Urinary bladder (tissue), 4 donors: ENCODE measurements around the gene LACC1. TPM values are rescaled to one million over a fixed set of nuclear protein-coding genes. Genes with fewer than 3 reads are reported as not detected.

ENCODE experiments used
- DNase-seq: peaks from one replicate; pipeline ENCODE4 v3.0.0-alpha.2; 2015; ENCODE audit errors: extremely low spot score
- H3K27ac ChIP-seq: one replicate; pipeline ENCODE4 v1.5.1; 2013; ENCODE audit warnings: low read depth, mild to moderate bottlenecking, moderate library complexity
- H3K36me3 ChIP-seq: one replicate; pipeline ENCODE4 v1.6.1; 2013; ENCODE audit warnings: mild to moderate bottlenecking, moderate library complexity; ENCODE audit not compliant: insufficient read depth
- H3K4me1 ChIP-seq: one replicate; pipeline ENCODE4 v1.6.1; 2013; ENCODE audit warnings: mild to moderate bottlenecking, moderate library complexity; ENCODE audit not compliant: insufficient read depth
- H3K4me3 ChIP-seq: one replicate; pipeline ENCODE4 v1.5.1; 2013; ENCODE audit warnings: low read depth, low read length
- WGBS: extraction: QIAGEN DNeasy Blood & Tissue Kit; methylation state at CpG from one replicate; pipeline ENCODE4 v1.1.7; 2013; 5-methylcytosine and 5-hydroxymethylcytosine counted together
- polyA plus RNA-seq: library from polyadenylated mRNA; stranded (reverse); fragments of 200-250 nt; gene quantifications from one replicate; pipeline ENCODE4 v1.2.3, GENCODE V29; 2013
- total RNA-seq: library from RNA; depleted of rRNA; stranded (reverse); fragments of >200 nt; gene quantifications from one replicate; pipeline ENCODE4 v1.2.3, GENCODE V29; 2014
- donor health status: healthy with polysubstance abuse.
- donor health status: healthy.

The LACC1 gene
- total and polyA plus RNA-seq, 2 donors = 4.9 to 9.4 TPM

GRCh38 chr13:43910856-43911255 lies 31.2 kb downstream of the LACC1 start:
- DNase-seq = no peak
- no peaks in the 10 kb centered on the region for H3K36me3 ChIP-seq
- no peak overlapping the region for H3K27ac ChIP-seq
- H3K4me1 ChIP-seq = no peaks in the 10 kb centered on the region
- no peak overlapping the region for H3K4me3 ChIP-seq

GRCh38 chr13:43911278-43911677 lies 31.6 kb downstream of the LACC1 start:
- DNase-seq = no peak
- Histone ChIP-seq H3K4me3 (no peak overlapping the region), H3K4me1 (no peaks in the 10 kb centered on the region), H3K27ac (no peak overlapping the region), H3K36me3 (no peaks in the 10 kb centered on the region)
- WGBS = 67% methylated on average over 2 of the region's 2 CpGs

GRCh38 chr13:43911871-43912270 lies 32.2 kb downstream of the LACC1 start:
- 81% methylated on average over 3 of the region's 3 CpGs for WGBS

GRCh38 chr13:43915451-43915850 lies 35.7 kb downstream of the LACC1 start:
- Histone ChIP-seq H3K36me3 (no peaks in the 10 kb centered on the region), H3K4me1 (no peaks in the 10 kb centered on the region), H3K4me3 (no peak overlapping the region), H3K27ac (no peak overlapping the region)
- WGBS = 88% methylated on average over 6 of the region's 6 CpGs
- DNase-seq = no peak

More at GRCh38 chr13:43911871-43912270, 32.2 kb downstream of the LACC1 start:
- no peak for DNase-seq
- H3K4me1 ChIP-seq = no peaks in the 10 kb centered on the region
- no peaks in the 10 kb centered on the region for H3K36me3 ChIP-seq
- no peak overlapping the region for H3K4me3 ChIP-seq
- H3K27ac ChIP-seq = no peak overlapping the region

- H3K27ac ChIP-seq = no peak overlapping the region
- 52% methylated on average over 2 of the region's 2 CpGs for WGBS
- no peaks in the 10 kb centered on the region for H3K4me1 ChIP-seq
- no peak for DNase-seq
- no peak overlapping the region for H3K4me3 ChIP-seq
- H3K36me3 ChIP-seq = no peaks in the 10 kb centered on the region
Measured at GRCh38 chr13:43916828-43917227, 37.1 kb downstream of the LACC1 start.

GRCh38 chr13:43918636-43919035 lies 38.9 kb downstream of the LACC1 start:
- Histone ChIP-seq H3K36me3 (no peaks in the 10 kb centered on the region), H3K4me1 (no peaks in the 10 kb centered on the region), H3K27ac (no peak overlapping the region), H3K4me3 (no peak overlapping the region)
- no peak for DNase-seq
- WGBS = 75% methylated on average over 5 of the region's 5 CpGs

GRCh38 chr13:43920965-43921674 lies 41.4 kb downstream of the LACC1 start:
- no peak overlapping the region for H3K4me3 ChIP-seq
- H3K36me3 ChIP-seq = no peaks in the 10 kb centered on the region
- no peak for DNase-seq
- WGBS = 100% methylated on average over 1 of the region's 1 CpG
- H3K27ac ChIP-seq = no peak overlapping the region
- H3K4me1 ChIP-seq = no peaks in the 10 kb centered on the region

- Histone ChIP-seq H3K4me3 (no peak overlapping the region), H3K36me3 (no peaks in the 10 kb centered on the region), H3K27ac (no peak overlapping the region), H3K4me1 (no peaks in the 10 kb centered on the region)
- WGBS = 79% methylated on average over 5 of the region's 5 CpGs
- no peak for DNase-seq
Measured at GRCh38 chr13:43924549-43925245, 45.0 kb downstream of the LACC1 start.

- Histone ChIP-seq H3K27ac (no peak overlapping the region), H3K4me3 (no peak overlapping the region)
- WGBS = 94% methylated on average over 1 of the region's 1 CpG
Measured at GRCh38 chr13:43929947-43930346, 50.2 kb downstream of the LACC1 start.

GRCh38 chr13:43933378-43933777 lies 53.7 kb downstream of the LACC1 start:
- 81% methylated on average over 2 of the region's 2 CpGs for WGBS
- no peak for DNase-seq
- no peaks in the 10 kb centered on the region for H3K36me3 ChIP-seq
- H3K4me3 ChIP-seq = no peak overlapping the region
- H3K4me1 ChIP-seq = no peaks in the 10 kb centered on the region
- no peak overlapping the region for H3K27ac ChIP-seq

More at GRCh38 chr13:43929947-43930346, 50.2 kb downstream of the LACC1 start:
- no peaks in the 10 kb centered on the region for H3K4me1 ChIP-seq
- no peak for DNase-seq
- H3K36me3 ChIP-seq = no peaks in the 10 kb centered on the region

GRCh38 chr13:43934273-43934672 lies 54.6 kb downstream of the LACC1 start:
- Histone ChIP-seq H3K27ac (no peak overlapping the region), H3K36me3 (no peaks in the 10 kb centered on the region), H3K4me1 (no peaks in the 10 kb centered on the region), H3K4me3 (no peak overlapping the region)
- DNase-seq = no peak

GRCh38 chr13:43935878-43936277 lies 56.2 kb downstream of the LACC1 start:
- Histone ChIP-seq H3K4me1 (no peaks in the 10 kb centered on the region), H3K36me3 (no peaks in the 10 kb centered on the region), H3K27ac (no peak overlapping the region), H3K4me3 (no peak overlapping the region)
- 58% methylated on average over 1 of the region's 1 CpG for WGBS
- DNase-seq = no peak

- no peak overlapping the region for H3K4me3 ChIP-seq
- WGBS = 68% methylated on average over 3 of the region's 3 CpGs
- no peak overlapping the region for H3K27ac ChIP-seq
- H3K36me3 ChIP-seq = no peaks in the 10 kb centered on the region
- H3K4me1 ChIP-seq = no peaks in the 10 kb centered on the region
- no peak for DNase-seq
Measured at GRCh38 chr13:43936647-43937046, 56.9 kb downstream of the LACC1 start.

GRCh38 chr13:43937839-43938238 lies 58.1 kb downstream of the LACC1 start:
- DNase-seq = no peak
- no peak overlapping the region for H3K27ac ChIP-seq
- no peaks in the 10 kb centered on the region for H3K36me3 ChIP-seq
- 72% methylated on average over 1 of the region's 1 CpG for WGBS
- H3K4me1 ChIP-seq = no peaks in the 10 kb centered on the region
- no peak overlapping the region for H3K4me3 ChIP-seq
